HG02763 (cell line): ENCODE data around the gene SPATA2L.
"Not testable (repeated sequence)": the region's sequence is repeated elsewhere in the genome, so short reads cannot be mapped to it uniquely, and the experiment has no call there.

Experiments used
- ATAC-seq: cut with Tn5 transposase; IDR thresholded peaks from one replicate; pipeline ENCODE4 v1.9.1; 2021; ENCODE audit warnings: mild to moderate bottlenecking, moderate library complexity; ENCODE audit not compliant: unreplicated experiment

The SPATA2L gene

DNA sequence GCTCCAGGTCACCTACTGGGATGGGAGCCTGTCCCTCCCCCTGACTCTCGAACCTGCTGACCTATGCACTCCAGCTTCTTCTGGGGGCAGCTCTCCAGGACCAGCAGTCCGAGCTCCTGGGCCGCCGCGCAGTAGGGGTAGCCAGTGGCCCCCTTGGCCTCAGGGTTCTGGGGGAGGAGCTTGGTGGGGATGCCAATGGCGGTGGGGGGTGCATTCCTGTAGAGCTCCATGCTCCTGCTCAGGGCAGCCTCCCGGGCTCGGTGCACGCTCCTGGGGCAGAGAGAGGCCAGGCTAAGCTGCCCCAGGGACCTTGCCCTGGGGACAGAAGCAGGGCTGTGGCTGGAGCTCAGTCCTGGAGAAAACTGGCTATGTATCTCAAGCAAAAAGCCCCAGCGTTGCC is 7.7 kb upstream of the SPATA2L start:
- no peak for ATAC-seq

DNA sequence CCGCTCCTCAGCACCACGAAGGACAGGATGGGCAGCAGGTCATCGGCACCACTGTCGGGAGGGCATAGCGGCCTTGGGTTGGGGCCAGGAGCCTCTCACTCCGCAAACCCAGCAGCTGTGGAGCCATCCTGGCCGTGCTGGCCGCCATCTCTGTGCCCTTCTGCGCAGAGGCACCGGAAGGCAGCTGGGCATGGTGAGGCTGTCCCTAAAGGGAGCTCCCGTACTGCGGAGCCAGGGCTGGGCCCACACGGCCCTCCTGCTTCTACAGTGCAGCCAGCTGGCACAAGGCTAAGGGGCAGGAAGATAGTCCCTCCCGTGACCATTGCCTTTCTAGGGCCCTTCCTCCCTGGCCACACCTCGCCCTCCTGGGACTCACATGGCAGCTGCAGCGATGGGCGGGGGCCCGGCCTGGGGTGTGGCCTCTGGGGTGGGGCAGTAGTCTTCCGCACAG is 7.0 kb upstream of the SPATA2L start:
- no peak for ATAC-seq

DNA sequence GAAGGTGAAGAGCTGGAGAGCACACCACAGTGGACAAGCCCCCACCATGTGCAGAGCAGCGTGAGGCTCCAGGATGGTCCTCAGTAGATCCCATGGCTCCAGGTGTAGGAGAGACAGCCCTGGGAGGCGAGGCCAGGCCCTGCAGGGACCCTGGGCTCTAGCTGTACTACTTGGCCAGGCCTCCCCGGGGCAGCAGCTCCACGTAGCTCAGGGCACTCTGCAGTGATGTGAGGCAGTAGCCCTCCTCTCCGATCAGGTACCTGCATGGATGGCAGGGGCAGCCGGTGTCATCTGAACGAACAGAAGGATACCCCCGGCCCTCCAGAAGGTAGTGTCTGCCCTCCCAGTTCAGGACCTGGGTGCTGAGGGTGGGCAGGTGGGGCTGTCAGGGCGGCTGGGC is 6.2 kb upstream of the SPATA2L start:
- no peak for ATAC-seq

DNA sequence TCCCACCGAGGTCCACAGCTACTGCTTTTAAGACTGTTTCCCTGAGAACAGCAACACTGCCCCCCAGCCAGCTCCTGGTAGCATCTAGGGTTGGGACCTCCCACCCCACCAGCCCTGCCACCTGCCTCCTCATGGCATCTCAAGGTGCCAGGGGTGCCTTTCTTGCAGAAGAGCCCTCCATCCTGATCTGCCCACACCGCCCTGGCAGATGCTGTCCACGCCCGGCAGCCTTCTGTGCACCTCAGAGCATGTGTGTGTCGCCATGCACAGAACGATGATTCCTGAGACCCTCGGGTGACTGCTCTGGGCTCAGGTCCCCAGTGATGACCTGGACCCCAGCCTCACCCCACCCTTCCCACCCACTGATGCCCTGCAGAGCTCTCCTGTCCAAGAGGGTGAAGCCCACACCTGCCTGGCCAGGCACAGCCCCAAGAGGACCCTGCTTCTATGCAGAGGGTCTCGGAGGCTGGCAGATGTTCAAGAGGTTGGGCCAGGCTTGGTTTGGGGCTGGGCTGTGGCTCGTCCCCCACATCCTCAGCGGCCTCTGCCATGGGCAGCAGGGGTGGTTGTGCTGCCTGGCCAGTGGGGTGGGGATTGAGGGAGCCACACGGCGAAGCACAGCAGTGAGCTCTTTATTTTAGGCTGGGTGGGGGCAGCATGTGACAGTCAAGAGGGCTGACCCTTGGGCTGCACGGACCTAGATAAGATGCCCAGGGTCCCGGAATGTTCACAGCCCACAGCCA is 5.2 kb upstream of the SPATA2L start:
- ATAC-seq, result no peak

DNA sequence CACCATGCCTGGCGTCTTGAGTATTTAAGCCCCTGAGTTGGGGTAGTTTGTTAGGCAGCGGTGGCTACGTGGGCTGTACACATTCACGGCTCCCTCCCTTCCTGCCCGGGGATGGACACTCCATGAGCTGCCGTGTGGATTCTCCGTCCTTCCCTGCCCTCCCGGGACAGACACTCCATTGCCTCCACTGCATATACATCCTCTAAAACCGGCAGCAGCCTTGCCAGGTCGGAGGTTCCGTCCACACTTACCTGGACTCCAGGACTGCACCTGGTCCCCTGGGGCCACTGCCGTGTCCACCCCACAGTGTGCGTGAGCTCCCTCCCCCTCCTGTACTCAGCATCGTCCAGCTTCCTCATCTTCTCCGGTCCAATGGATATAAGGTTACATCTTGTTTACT is 3.5 kb upstream of the SPATA2L start:
- no peak for ATAC-seq

DNA sequence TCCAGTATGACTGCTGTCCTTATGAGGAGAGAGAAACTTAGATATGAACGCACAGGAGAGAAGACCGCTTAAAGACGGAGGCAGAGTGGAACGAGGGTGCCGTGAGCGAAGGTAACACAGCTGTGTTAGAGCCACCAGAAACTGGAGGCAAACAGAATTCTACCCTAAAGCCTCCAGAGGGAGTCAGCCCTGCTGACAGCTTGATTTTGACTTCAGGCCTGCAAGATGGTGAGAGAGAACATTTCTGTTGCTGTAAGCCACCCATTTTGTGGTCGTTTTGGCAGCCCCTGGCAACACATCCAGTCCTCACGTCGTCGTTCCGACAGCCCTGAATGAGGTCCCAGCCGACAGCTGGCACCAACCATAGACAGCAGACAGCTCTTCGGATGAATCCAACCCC is 2.8 kb upstream of the SPATA2L start:
- ATAC-seq, result no peak

DNA sequence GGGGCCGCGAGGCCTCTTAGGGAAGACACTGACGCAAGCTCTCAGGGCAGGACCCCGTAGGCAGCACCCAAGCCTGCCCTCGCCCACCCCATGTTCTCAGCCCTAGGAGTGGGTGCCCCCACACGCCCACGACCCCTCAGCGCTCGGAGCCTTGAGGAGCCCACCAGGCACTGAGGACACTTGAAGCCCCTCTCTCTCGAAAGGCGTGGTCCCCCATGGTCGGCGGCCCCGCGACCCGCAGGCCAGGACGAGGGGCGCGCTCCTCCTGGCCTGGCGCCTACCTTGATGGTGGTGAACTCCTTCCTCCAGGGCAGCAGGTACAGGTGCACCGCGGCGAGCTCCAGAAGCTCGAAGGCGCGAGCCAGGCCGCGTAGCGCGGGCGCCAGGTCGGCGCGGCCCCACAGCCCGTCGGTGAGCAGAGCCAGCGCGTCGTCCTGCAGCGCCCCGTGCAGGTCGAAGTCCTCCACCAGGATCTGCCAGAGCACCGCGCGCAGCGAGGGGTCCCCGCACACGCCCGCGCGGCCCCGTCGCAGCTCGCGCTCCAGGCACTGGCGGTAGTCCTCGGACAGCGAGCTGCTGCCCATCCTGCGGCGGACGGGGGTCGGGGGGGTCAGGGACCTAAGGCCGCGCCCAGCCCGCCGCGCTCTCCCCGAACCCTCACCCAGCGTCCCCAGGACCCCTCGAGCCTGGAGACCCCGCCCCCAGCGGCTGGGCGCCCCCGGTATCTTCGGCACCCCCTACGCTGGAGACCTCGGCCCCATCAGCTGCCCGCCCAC is 668 bp downstream of the SPATA2L start:
- no peak for ATAC-seq

DNA sequence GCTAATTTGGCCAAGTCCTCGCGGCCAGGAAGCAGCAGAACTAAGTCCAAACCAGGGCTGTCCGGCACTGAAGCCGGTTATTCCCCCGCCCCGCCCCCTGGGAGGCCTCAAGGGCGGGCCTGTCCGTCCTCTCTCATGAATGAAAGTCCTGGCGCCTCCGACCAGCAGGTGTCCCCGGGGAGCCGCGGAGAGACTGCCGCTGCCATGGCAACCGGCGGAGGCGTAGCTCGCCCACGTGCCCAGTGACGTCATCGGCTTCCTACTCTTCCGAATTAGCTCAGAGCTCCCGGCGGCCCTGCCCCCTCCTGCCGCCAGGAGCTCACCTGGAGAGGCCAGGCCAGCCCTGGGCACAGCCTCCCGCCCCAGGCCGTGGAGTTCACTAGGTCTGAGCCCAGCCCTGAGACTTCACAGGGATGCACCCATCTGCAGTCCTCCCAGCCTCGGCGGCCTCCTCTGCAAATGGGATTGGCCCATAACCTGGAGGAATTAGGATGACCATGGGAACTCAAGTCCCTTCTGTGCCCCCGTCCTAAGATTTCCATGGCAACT is 1.3 kb downstream of the SPATA2L start:
- ATAC-seq, result peak; percentile 47

DNA sequence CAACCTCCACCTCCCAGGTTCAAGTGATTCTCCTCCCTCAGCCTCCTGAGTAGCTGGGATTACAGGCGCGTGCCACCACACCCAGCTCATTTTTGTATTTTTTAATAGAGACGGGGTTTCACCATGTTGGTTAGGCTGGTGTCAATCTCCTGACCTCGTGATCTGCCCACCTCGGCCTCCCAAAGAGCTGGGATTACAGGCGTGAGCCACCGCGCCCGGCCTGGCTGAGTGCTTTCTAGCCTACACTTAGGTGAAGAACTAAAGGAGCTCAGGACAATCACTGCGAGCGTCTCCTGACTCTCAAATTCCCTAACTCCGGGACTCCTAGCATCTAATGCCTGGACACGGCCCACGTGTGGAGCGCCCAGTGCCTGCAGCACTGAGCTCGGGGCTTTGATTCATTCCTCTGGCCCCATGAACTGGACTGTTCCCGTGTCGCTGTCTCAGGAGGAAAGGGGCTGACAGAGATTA is 1.8 kb downstream of the SPATA2L start:
- ATAC-seq, result not testable (repeated sequence)

DNA sequence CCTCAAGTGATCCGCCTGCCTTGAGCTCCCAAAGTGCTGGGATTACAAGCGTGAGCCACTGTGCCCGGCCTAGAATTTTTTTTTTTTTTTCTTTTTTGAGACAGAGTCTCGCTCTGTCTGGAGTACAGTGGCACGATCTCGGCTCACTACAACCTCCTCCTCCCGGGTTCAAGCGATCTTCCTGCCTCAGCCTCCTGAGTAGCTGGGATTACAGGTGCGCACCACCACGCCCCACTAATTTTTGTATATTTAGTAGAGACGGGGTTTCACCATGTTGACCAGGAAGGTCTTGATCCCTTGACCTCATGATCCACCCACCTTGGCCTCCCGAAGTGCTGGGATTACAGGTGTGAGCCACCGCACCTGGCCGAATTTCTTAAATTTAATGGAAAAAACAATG is 2.8 kb downstream of the SPATA2L start:
- not testable (repeated sequence) for ATAC-seq

DNA sequence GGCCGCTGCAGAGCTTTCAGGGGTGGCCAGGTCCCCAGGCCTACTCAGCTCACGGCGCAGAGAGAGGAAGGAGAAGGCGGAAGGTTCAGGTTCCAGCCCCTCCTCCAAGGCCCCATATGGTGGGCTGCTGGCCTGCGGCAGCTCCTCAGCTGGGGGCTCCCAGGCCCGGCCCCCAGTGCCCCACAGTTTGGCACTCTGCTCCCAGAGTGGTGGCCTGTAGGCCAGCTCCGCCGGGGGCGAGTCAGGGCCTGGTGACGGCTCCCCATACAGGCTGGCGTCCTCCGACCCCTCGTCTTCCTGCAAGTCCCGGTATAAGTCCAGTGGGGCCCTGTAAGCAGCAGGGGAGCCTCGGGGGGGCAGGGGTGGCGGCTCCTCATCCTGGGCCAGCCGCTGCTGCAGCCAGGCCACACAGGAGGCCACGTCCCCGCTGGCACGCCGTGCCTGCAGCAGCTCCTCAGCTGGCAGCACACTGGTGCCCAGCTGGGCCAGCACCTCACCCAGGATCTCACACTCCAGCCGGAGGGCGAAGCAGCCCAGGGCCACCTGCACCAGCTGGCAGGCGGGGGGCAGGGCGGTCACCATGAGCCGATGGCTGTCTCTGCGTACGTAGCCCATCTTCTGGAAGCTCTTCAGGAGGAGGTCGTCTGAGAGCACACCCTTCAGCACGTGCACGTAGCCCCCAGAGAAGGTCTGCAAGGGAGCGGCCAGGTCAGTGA is 3.7 kb downstream of the SPATA2L start:
- no peak for ATAC-seq

DNA sequence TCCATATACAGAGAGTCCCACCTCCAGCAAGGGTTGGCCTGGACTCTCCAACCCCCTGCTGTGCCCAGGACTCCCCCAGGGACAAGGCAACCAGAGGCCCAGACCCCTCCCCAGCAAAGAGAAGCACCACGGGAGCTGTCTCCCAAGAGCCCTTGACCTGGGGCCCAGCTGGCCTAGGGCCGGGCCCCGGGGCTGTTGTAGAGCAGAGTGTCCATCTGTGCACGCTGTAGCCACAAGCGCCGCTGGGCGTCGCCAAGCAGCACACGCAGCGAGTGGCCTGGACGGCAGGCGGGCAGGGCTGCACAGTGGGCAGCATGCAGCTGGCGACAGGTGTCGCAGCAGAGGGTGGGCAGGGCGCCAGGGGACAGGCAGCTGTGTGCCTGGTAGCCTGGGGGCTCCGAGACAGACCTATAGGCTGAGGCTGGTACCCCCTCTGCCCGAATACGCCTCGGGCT is 4.3 kb downstream of the SPATA2L start:
- ATAC-seq, result no peak

DNA sequence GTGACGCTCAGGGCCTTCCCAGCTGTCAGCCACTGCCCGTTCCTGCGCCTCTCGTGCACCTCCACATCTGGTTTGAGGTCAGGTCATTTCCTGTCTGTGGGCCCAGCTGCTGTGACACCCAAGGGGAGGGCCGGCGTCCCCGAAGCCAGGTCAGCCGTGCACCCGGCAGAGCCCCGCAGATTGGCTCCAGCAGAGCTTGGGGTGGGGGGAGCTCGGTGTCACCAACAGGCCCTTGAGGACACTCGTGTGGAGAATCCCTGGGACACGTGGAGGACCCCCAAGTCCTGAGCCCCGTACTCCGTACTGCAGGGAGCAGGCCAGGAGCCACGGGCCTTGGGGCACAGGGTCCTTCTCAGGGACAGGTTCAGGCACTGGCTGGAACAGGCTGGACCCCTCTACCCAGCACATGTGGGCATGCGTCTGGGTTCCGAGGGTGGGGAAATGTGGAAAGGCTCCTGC is 4.8 kb downstream of the SPATA2L start:
- ATAC-seq, result no peak

DNA sequence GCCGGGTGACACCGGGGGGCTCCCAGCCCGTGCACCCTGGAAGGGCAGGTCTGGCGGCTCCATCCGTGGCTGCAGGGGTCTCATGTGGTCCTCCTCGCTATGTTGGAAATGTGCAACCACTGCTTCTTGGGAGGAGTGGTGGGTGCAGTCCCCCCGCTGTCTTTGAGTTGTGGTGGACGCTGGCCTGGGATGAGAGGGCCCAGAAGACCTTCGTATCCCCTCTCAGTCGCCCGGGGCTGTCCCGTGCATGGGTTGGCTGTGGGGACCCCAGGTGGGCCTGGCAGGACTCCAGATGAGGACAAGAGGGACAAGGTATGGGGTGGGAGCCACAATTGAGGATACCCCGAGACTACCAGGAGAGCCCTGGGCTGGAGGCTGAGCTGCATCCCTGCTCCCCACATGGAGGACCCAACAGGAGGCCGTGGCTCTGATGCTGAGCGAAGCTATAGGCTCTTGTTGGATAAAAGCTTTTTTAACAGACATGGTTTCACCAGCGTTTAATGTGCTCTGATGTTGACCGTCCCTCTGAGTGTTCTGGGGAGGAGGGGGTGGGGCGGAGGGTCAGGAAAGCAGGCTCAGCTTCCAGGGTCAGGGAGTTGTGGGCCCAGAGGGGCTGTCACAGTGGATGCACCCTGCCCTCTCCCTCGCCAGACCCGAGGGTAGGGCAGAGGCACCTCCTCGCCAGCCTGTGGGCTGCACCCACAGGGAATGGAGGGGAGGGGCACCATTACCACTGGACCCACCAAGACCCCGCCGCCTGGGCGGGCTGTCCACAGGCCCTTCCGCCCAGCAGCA is 5.4 kb downstream of the SPATA2L start:
- no peak for ATAC-seq

DNA sequence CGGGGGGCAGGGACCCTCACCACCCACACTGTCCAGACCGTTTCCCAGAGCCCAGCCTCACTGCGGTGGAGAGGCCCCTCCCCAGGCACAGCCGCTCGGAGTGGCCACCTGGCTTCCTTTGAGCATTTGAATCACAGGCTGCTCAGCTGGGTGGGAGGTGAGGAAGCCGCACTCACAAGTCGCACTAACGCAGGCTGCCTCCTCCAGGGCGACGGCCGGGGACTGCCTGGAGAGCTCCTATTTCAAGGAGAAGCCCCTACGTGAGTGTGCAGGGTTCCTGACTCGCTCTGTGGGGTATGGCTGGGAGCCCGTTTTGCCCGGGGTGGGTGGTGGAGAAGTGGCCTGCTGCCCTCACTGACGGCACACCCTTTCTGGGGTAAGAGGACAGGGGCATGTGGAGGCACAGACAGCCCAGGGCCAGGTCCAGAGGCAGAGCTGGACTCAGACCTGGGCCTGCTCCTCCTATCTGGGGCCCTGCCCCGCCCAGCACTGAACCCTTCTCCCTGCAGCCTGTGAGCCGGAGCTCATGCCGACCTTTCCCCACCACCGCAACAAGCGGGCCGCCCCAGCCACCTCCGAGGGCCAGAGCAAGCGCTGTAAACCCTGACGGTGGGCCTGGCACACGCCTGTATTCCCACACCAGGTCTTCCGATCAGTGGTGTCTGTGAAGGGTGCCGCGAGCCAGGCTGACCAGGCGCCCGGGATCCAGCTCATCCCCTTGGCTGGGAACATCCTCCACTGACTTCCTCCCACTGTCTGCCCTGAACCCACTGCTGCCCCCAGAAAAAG is 6.2 kb downstream of the SPATA2L start:
- no peak for ATAC-seq

DNA sequence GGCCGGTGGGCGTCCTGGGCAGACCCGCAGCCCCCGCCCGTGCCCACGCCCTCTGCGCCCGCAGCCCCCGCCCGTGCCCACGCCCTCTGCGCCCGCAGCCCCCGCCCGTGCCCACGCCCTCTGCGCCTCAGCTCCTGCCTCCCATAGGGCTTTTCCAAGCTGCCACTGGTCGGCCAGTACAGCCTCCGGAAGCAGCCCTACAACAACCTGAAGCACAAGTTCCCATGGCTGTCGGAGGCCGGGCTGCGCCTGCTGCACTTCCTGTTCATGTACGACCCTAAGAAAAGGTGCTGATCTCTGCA is 6.8 kb downstream of the SPATA2L start:
- ATAC-seq, result not testable (repeated sequence)

DNA sequence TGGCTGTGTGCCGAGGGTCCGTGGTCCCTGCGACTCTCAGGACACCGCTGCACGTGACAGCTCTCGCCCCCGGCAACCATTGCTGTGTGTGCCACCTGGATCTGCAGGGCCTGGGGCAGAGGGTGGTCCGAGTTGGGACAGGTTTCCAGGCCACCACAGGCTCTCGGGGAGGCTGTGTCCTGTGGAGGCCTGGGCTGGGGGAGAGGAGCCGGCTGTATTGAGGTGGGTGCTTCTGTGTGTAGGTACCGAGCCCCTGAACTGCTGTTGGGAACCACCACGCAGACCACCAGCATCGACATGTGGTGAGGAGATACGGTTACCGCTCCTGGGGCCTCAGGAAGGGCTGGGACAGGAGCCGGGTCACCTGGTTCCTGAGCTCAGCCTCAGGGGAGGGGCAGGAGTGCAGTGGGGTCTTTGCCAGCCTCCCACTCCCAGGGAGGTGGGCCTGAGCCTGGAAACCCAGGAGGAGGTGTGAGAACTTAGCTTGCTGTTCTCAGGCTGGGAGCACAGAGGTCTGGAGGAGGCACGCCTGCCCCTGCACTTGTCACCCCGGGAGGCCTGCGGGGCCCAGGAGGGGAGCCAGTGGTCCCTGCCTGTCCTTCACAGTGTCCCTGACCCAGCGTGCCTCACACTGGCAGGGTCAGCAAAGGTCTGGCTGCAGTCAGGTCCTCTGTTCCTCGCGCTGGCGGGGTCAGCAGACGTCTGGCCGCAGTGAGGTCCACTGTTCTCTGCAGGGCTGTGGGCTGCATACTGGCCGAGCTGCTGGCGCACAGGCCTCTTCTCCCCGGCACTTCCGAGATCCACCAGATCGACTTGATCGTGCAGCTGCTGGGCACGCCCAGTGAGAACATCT is 7.3 kb downstream of the SPATA2L start:
- no peak for ATAC-seq

DNA sequence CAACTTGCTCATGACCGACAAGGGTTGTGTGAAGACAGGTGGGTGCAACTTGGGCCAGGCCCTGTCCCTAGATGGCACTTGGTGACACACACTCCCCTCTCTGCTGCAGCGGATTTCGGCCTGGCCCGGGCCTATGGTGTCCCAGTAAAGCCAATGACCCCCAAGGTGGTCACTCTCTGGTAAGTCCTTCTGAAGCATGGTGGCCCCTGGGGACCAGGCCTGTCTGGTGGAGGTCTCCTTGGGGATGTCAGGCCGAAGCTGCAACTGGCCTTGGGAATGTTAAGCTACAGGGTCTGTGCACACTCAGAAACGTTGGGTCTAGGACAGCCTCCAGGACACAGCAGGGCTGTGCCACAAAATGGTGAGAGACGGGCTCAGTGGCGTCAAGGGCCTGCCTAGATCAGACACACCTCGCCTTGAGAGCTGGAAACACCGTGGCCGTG is 8.2 kb downstream of the SPATA2L start:
- no peak for ATAC-seq
